ENCODE measurements around the gene PGLYRP3. TPM values are rescaled to one million over a fixed set of nuclear protein-coding genes. Genes with fewer than 3 reads are reported as not detected.

The PGLYRP3 gene
- total and polyA plus RNA-seq, 2 experiments from 2014 or later = not detected

GRCh38 chr1:153260585-153261280 is 52.0 kb downstream of the PGLYRP3 start:
- no peak overlapping the region for H3K27ac Mint-ChIP-seq
- no peak for TF ChIP-seq CTCF (conservative IDR thresholded peaks at IDR 0.05; ENCODE audit: low read depth in 2 of 2)
- TF ChIP-seq CREB1 (CRISPR knock-in tag; IDR thresholded peaks at IDR 0.05; ENCODE audit: low read depth) = no peak
- TF ChIP-seq ZNF331 (CRISPR knock-in tag; IDR thresholded peaks at IDR 0.05; ENCODE audit: low read depth) = no peak
- no peak for TF ChIP-seq ETS1 (IDR thresholded peaks at IDR 0.05)
- no peak for TF ChIP-seq ZNF114 (CRISPR knock-in tag; IDR thresholded peaks at IDR 0.05)
- no peak for TF ChIP-seq NANOG (IDR thresholded peaks at IDR 0.05; ENCODE audit: borderline replicate concordance)
- no peak for TF ChIP-seq EZH2phosphoT487 (IDR thresholded peaks at IDR 0.05; ENCODE audit: unreplicated experiment)
- TF ChIP-seq EZH2 (IDR thresholded peaks at IDR 0.05; ENCODE audit: low read depth, unreplicated experiment) = no peak
- TF ChIP-seq JUNB (IDR thresholded peaks at IDR 0.05; ENCODE audit: unreplicated experiment) = no peak
- no peak for TF ChIP-seq ZNF462 (CRISPR knock-in tag; IDR thresholded peaks at IDR 0.05)
- TF ChIP-seq STAT1 (IDR thresholded peaks at IDR 0.05; ENCODE audit: unreplicated experiment) = no peak
- TF ChIP-seq REST (IDR thresholded peaks at IDR 0.05; ENCODE audit: unreplicated experiment) = no peak
- TF ChIP-seq POLR2AphosphoS5 (IDR thresholded peaks at IDR 0.05; ENCODE audit: low read depth) = no peak
- peak; percentile 70 for ATAC-seq

More at GRCh38 chr1:153260585-153261280, 52.0 kb downstream of the PGLYRP3 start:
- peaks cover 70% of the 10 kb centered on the region for H3K27me3 ChIP-seq (ENCODE audit: insufficient read depth)
- H3K4me3 ChIP-seq = peak overlapping the region; percentile 63
- H2AFZ ChIP-seq = peak overlapping the region; percentile 84
- peaks cover 12% of the 10 kb centered on the region for H3F3A ChIP-seq (replicated peaks; ENCODE audit: low read depth)
- Mint-ChIP-seq H3K36me3 (ENCODE audit: low read depth) (no peaks in the 10 kb centered on the region; the same call in 2 of the 3 replicates), H3K27me3 (ENCODE audit: insufficient read depth, low read depth, poor library complexity) (peaks cover 39% of the 10 kb centered on the region), H3K4me3 (peak overlapping the region; percentile 72), H3K9me3 (no peaks in the 10 kb centered on the region; the same call in 2 of the 3 replicates), H3K4me1 (peaks cover 19% of the 10 kb centered on the region)
- peak; percentile 65 for DNase-seq (ENCODE audit: low spot score)
- H3K36me3 ChIP-seq (ENCODE audit: insufficient read depth) = no peaks in the 10 kb centered on the region
- H3K4me2 ChIP-seq = peak overlapping the region; percentile 85
- no peaks in the 10 kb centered on the region for H3K79me2 ChIP-seq (replicated peaks; ENCODE audit: insufficient read depth)
- no peak overlapping the region for H3K27ac ChIP-seq (ENCODE audit: low read depth)
- H3K4me1 ChIP-seq (ENCODE audit: insufficient read depth) = peaks cover 16% of the 10 kb centered on the region
- 0 out of 2 replicates have a peak, but pooled peaks cover 3% of the 10 kb centered on the region for H4K20me1 ChIP-seq (replicated peaks; ENCODE audit: insufficient read depth)
- H3K9me2 ChIP-seq (ENCODE audit: insufficient read depth) = no peaks in the 10 kb centered on the region
